Measurements from ENCODE around the gene ISG15. TPM values are rescaled to one million over a fixed set of nuclear protein-coding genes. Genes with fewer than 3 reads are reported as not detected.

Gene ISG15
- total RNA-seq, 1 experiment from 2014 or later: 140 TPM

DNA sequence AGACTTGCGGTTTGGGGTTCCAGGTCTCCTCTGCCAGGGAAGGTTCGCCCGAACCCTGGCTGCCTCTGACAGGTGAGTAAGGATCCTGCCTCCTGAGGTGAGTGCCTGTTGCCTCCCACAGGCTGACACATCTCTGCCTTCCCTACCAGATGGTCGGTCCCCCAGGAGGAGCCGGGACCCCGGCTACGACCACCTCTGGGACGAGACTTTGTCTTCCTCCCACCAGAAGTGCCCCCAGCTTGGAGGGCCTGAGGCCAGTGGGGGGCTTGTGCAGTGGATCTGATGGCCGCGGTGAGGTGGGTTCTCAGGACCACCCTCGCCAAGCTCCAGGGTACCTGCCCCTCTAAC lies 39.0 kb upstream of the ISG15 start:
- no peak overlapping the region for H3K9ac ChIP-seq (ENCODE audit: low read length)
- POLR2A ChIA-PET: no interaction called here
- CTCF ChIA-PET: no interaction called here
- no peaks in the 10 kb centered on the region for H3K36me3 ChIP-seq (ENCODE audit: control insufficient read depth in 1 of 2, insufficient read depth in 2 of 2, low read length in 2 of 2)
- H3K79me2 ChIP-seq (ENCODE audit: insufficient read depth, low read length): no peaks in the 10 kb centered on the region
- RAD21 ChIA-PET (ENCODE audit: low non-redundant PET in 1 of 2, low total read pairs in 2 of 2, uncharacterized antibody in 2 of 2, unreplicated experiment in 2 of 2): no interaction called here
- H4K20me1 ChIP-seq (ENCODE audit: insufficient read depth): no peaks in the 10 kb centered on the region
- no peak overlapping the region for H2AFZ ChIP-seq (ENCODE audit: low read depth, low read length, poor library complexity, severe bottlenecking)
- DNase-seq (ENCODE audit: low read depth, low spot score) (no peak), ATAC-seq (no peak)
- no peaks in the 10 kb centered on the region for H3K9me2 ChIP-seq (ENCODE audit: insufficient read depth)
- no peaks in the 10 kb centered on the region; a peak in 1 of 4 replicates for H3K9me3 ChIP-seq (ENCODE audit: control insufficient read depth in 1 of 2, insufficient read depth in 1 of 2, low read depth in 1 of 2, low read length in 2 of 2)
- H3K4me3 ChIP-seq (replicated peaks in 1 of 2; ENCODE audit: low read depth in 1 of 2, low read length in 2 of 2): no peak overlapping the region
- H3K4me2 ChIP-seq (ENCODE audit: low read length): no peak overlapping the region
- no TSS peak for BruUV-seq (replicated peaks)
- peaks cover 9 to 22% of the 10 kb centered on the region in 2 experiments for H3K4me1 ChIP-seq (ENCODE audit: control insufficient read depth in 1 of 2, insufficient read depth in 2 of 2, low read length in 2 of 2)
- intact Hi-C loops (cut with micrococcal nuclease): no loop called here
- no peaks in the 10 kb centered on the region for H3K27me3 ChIP-seq (ENCODE audit: insufficient read depth, low read length)
- no peak overlapping the region for H3K27ac ChIP-seq (ENCODE audit: low read depth, low read length)
- TF ChIP-seq ELF1 (IDR thresholded peaks at IDR 0.05; ENCODE audit: borderline replicate concordance, low read depth) (no peak), MAX (IDR thresholded peaks at IDR 0.05) (no peak), SIN3A (IDR thresholded peaks at IDR 0.05; ENCODE audit: low read depth) (no peak), POLR2A (IDR thresholded peaks at IDR 0.05; ENCODE audit: borderline replicate concordance, extremely low read depth, insufficient read depth, insufficient read length) (no peak), EZH2phosphoT487 (IDR thresholded peaks at IDR 0.05; ENCODE audit: borderline replicate concordance) (no peak), JUND (IDR thresholded peaks at IDR 0.05) (no peak), RAD21 (IDR thresholded peaks at IDR 0.05; ENCODE audit: low read depth) (no peak)
- TF ChIP-seq, protein P1, sequence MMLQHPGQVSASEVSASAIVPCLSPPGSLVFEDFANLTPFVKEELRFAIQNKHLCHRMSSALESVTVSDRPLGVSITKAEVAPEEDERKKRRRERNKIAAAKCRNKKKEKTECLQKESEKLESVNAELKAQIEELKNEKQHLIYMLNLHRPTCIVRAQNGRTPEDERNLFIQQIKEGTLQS (IDR thresholded peaks at IDR 0.05): no peak
- TF ChIP-seq, protein P2, sequence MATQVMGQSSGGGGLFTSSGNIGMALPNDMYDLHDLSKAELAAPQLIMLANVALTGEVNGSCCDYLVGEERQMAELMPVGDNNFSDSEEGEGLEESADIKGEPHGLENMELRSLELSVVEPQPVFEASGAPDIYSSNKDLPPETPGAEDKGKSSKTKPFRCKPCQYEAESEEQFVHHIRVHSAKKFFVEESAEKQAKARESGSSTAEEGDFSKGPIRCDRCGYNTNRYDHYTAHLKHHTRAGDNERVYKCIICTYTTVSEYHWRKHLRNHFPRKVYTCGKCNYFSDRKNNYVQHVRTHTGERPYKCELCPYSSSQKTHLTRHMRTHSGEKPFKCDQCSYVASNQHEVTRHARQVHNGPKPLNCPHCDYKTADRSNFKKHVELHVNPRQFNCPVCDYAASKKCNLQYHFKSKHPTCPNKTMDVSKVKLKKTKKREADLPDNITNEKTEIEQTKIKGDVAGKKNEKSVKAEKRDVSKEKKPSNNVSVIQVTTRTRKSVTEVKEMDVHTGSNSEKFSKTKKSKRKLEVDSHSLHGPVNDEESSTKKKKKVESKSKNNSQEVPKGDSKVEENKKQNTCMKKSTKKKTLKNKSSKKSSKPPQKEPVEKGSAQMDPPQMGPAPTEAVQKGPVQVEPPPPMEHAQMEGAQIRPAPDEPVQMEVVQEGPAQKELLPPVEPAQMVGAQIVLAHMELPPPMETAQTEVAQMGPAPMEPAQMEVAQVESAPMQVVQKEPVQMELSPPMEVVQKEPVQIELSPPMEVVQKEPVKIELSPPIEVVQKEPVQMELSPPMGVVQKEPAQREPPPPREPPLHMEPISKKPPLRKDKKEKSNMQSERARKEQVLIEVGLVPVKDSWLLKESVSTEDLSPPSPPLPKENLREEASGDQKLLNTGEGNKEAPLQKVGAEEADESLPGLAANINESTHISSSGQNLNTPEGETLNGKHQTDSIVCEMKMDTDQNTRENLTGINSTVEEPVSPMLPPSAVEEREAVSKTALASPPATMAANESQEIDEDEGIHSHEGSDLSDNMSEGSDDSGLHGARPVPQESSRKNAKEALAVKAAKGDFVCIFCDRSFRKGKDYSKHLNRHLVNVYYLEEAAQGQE (IDR thresholded peaks at IDR 0.05; ENCODE audit: low read depth): no peak
